Neural crest cell (in vitro differentiated cells): ENCODE data around the gene FRMD4A. TPM values are rescaled to one million over a fixed set of nuclear protein-coding genes. Genes with fewer than 3 reads are reported as not detected.
A peak's percentile ranks its signal among the peaks of the same experiment; 100 is the strongest.
"Not testable (repeated sequence)": the region's sequence is repeated elsewhere in the genome, so short reads cannot be mapped to it uniquely, and the experiment has no call there.

ENCODE experiments used
- DNase-seq: peaks from one replicate; pipeline ENCODE4 v3.0.0; 2021; ENCODE audit warnings: low read depth, mixed read lengths, low spot score
- H3K27ac Mint-ChIP-seq: one replicate; pipeline ENCODE4 v1.8.0; 2021; ENCODE audit warnings: mild to moderate bottlenecking, mixed read lengths; ENCODE audit not compliant: unreplicated experiment
- H3K27me3 Mint-ChIP-seq: 2 replicates; pipeline ENCODE4 v1.8.0; 2021; ENCODE audit warnings: low read depth, mild to moderate bottlenecking, mixed read lengths
- H3K36me3 Mint-ChIP-seq: 2 replicates; pipeline ENCODE4 v1.8.0; 2021; ENCODE audit warnings: low read depth, mild to moderate bottlenecking, mixed read lengths
- H3K4me1 Mint-ChIP-seq: 2 replicates; pipeline ENCODE4 v1.8.0; 2021; ENCODE audit warnings: mixed read lengths
- H3K4me3 Mint-ChIP-seq: one replicate; pipeline ENCODE4 v1.8.0; 2021; ENCODE audit warnings: mild to moderate bottlenecking, mixed read lengths
- H3K9me3 Mint-ChIP-seq: 2 replicates; pipeline ENCODE4 v1.8.0; 2021; ENCODE audit warnings: mixed read lengths
- CTCF ChIP-seq: fragments of 200-600 bp; sonication (generic); conservative IDR thresholded peaks from 2 replicates; pipeline ENCODE4 v1.5.0; 2021; ENCODE audit warnings: antibody characterized with exemption, mild to moderate bottlenecking
- total RNA-seq: library from RNA; stranded (reverse); gene quantifications from 2 replicates; pipeline ENCODE4 v1.2.1, GENCODE V29; 2021

The FRMD4A gene
- total RNA-seq, 1 donor from 2014 or later: 65.3 TPM

- H3K27ac Mint-ChIP-seq: peak overlapping the region; percentile 2
- H3K4me3 Mint-ChIP-seq: peak overlapping the region; percentile 10
- peaks cover 57% of the 10 kb centered on the region for H3K4me1 Mint-ChIP-seq
- peak; percentile 29 for DNase-seq
- H3K36me3 Mint-ChIP-seq: peaks cover 16% of the 10 kb centered on the region
- TF ChIP-seq CTCF: no peak
- peaks cover 3% of the 10 kb centered on the region for H3K9me3 Mint-ChIP-seq
- H3K27me3 Mint-ChIP-seq: peaks cover 77% of the 10 kb centered on the region
Measured at GRCh38 chr10:13716081-13717071, 614.3 kb downstream of the FRMD4A start.

DNA sequence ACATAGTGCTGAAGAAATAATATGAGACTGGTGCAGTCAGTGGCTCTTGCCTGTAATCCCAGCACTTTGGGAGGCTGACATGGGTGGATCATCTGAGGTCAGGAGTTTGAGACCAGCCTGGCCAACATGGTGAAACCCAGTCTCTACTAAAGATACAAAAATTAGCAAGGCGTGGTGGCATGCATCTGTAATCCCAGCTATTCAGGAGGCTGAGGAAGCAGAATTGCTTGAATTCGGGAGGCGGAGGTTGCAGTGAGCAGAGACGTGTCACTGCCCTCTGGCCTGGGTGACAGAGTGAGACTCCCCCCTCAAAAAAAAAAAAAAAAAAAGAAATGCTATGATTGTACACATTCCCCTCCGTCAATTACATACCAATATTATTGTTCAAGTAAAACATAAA, 615.1 kb downstream of the FRMD4A start:
- not testable (repeated sequence) for H3K4me3 Mint-ChIP-seq, H3K9me3 Mint-ChIP-seq, DNase-seq
- peaks cover 77% of the 10 kb centered on the region for H3K27me3 Mint-ChIP-seq
- H3K27ac Mint-ChIP-seq: peak overlapping the region; percentile 82
- H3K36me3 Mint-ChIP-seq: peaks cover 12% of the 10 kb centered on the region
- H3K4me1 Mint-ChIP-seq: peaks cover 65% of the 10 kb centered on the region

GRCh38 chr10:13715100-13715499, 615.6 kb downstream of the FRMD4A start:
- H3K27ac Mint-ChIP-seq: no peak overlapping the region
- peaks cover 70% of the 10 kb centered on the region for H3K4me1 Mint-ChIP-seq
- peaks cover 77% of the 10 kb centered on the region for H3K27me3 Mint-ChIP-seq

DNA sequence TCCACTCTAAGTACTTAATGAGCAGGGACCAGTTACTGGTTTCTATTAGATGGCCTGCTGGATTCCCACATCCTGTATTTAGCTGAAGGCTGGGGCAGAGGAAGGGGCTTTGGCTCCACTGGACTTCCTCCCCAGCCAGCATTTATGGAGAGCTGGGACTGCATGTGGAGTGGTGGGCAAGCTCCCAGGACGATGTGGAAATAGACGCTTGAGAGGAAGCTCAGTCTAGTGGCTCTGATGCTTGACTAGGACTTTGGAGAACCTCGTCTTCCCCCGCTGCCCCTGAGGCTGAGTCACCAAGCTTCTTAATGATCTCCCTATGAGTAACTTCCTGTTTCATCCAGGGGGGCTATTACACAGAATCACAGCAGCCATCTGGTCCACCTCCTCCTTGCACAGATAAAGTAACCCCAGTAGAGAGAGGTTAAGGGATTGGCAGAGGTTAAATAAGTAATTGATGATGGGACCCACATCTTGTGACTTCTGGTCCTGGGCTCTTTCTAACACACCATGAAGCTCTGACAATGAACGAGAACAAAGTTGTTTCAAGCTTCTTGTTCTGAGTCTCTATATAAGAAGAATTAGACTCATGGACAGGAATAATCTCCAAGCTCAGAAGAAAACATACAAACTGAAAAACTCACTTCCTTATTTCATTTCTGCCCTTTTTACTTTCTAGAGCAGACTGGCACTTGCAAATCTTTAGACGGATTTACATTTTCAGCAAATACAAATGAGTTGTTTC, 617.7 kb downstream of the FRMD4A start:
- Mint-ChIP-seq H3K4me1 (peaks cover 79% of the 10 kb centered on the region), H3K36me3 (peaks cover 8% of the 10 kb centered on the region), H3K9me3 (no peaks in the 10 kb centered on the region), H3K4me3 (peak overlapping the region; percentile 18), H3K27me3 (peaks cover 77% of the 10 kb centered on the region), H3K27ac (peak overlapping the region; percentile 48)
- no peak for DNase-seq
- TF ChIP-seq CTCF: no peak

More at GRCh38 chr10:13715100-13715499, 615.6 kb downstream of the FRMD4A start:
- Mint-ChIP-seq H3K4me3 (peak overlapping the region; percentile 4), H3K36me3 (peaks cover 12% of the 10 kb centered on the region), H3K9me3 (no peaks in the 10 kb centered on the region)
- no peak for TF ChIP-seq CTCF
- no peak for DNase-seq

DNA sequence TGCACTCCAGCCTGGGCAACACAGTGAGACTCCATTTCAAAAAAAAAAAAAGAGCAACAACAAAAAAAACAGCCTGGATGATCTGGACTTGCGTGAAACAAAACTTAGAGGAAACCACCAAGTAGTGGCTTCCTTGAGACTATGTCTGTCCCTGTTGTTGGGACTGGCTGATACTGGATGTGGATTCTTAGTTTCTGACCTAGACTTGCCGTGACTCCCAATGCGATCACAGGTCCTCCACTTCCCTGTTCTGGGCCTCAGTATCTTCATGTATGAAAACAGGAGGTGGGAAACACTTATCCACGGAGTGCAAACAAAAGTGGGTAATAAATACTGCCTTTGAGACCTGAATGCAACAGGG, 618.3 kb downstream of the FRMD4A start:
- Mint-ChIP-seq H3K36me3 (peaks cover 8% of the 10 kb centered on the region), H3K4me3 (no peak overlapping the region), H3K27ac (peak overlapping the region; percentile 32), H3K27me3 (peaks cover 77% of the 10 kb centered on the region), H3K4me1 (peaks cover 79% of the 10 kb centered on the region), H3K9me3 (no peaks in the 10 kb centered on the region)
- DNase-seq: no peak
- TF ChIP-seq CTCF: no peak
